Endothelial cell of umbilical vein (primary cell): Measurements from ENCODE around the gene HES6.

Experiments used
- EZH2 ChIP-seq: IDR thresholded peaks from 2 replicates; pipeline ENCODE4 v1.6.1; 2012; ENCODE audit warnings: borderline replicate concordance, low read depth, mild to moderate bottlenecking, moderate library complexity, low read length, inconsistent platforms; ENCODE audit not compliant: severe bottlenecking
- FOS ChIP-seq: IDR thresholded peaks from 2 replicates; pipeline ENCODE4 v1.6.1; 2011; ENCODE audit warnings: mild to moderate bottlenecking, low read length, moderate library complexity, borderline replicate concordance; ENCODE audit not compliant: insufficient read depth
- GATA2 ChIP-seq: IDR thresholded peaks from 2 replicates; pipeline ENCODE4 v1.7.0; 2011; ENCODE audit warnings: low read depth, mild to moderate bottlenecking, moderate library complexity, mixed read lengths, low read length; ENCODE audit not compliant: insufficient read length, insufficient read depth
- JUN ChIP-seq: IDR thresholded peaks from 2 replicates; pipeline ENCODE4 v1.6.1; 2011; ENCODE audit warnings: borderline replicate concordance, low read depth; ENCODE audit not compliant: insufficient read length, insufficient read depth
- POLR2A ChIP-seq: IDR thresholded peaks from 2 replicates; pipeline ENCODE4 v1.6.1; 2012; ENCODE audit warnings: low read depth, mild to moderate bottlenecking, control low read depth, low read length
- POLR2AphosphoS5 ChIP-seq: IDR thresholded peaks from 2 replicates; pipeline ENCODE4 v1.6.1; 2012; ENCODE audit warnings: low read depth, mild to moderate bottlenecking, control low read depth, low read length, moderate library complexity; ENCODE audit not compliant: insufficient read depth
- TF ChIP-seq, protein P1 (sequence below), 2 donors: IDR thresholded peaks; 1 replicate in 1 of 2; 2 replicates in 1 of 2; pipeline ENCODE4 v1.5.1; 2011; ENCODE audit warnings: low read length in 2 of 2, mild to moderate bottlenecking in 2 of 2, moderate library complexity in 2 of 2, control low read depth in 1 of 2, inconsistent platforms in 1 of 2, low read depth in 1 of 2; ENCODE audit not compliant: insufficient read depth in 1 of 2; ENCODE audit errors: extremely low read depth in 1 of 2
- TF ChIP-seq, protein P2 (sequence below): IDR thresholded peaks from 2 replicates; pipeline ENCODE4 v1.6.1; 2011; ENCODE audit not compliant: insufficient read depth, insufficient read length

DNA sequence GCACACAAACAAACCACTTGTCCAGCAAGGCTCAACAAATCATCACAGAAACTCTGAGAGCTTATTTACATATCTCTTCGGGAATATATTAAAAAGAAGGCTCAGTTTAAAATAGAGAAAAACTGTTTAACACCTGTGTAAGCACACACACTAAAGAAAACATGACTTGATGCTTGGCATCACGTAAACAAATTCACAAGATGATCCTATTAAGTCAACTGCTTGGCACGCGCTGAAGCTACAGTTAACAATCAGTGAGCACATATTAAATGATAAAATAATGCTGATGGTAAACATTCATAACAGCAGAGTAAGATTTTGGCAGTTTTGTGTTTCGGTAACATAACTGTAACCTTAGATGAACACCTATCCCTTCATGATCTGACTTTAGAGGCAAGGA lies 4.3 kb upstream of the HES6 start:
- TF ChIP-seq, protein P1, sequence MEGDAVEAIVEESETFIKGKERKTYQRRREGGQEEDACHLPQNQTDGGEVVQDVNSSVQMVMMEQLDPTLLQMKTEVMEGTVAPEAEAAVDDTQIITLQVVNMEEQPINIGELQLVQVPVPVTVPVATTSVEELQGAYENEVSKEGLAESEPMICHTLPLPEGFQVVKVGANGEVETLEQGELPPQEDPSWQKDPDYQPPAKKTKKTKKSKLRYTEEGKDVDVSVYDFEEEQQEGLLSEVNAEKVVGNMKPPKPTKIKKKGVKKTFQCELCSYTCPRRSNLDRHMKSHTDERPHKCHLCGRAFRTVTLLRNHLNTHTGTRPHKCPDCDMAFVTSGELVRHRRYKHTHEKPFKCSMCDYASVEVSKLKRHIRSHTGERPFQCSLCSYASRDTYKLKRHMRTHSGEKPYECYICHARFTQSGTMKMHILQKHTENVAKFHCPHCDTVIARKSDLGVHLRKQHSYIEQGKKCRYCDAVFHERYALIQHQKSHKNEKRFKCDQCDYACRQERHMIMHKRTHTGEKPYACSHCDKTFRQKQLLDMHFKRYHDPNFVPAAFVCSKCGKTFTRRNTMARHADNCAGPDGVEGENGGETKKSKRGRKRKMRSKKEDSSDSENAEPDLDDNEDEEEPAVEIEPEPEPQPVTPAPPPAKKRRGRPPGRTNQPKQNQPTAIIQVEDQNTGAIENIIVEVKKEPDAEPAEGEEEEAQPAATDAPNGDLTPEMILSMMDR (IDR thresholded peaks at IDR 0.05; ENCODE audit: extremely low read depth in 1 of 2, insufficient read depth in 1 of 2, low read depth in 1 of 2, low read length in 2 of 2), result no peak
- no peak for TF ChIP-seq POLR2A
- no peak for TF ChIP-seq POLR2AphosphoS5
- TF ChIP-seq, protein P2, sequence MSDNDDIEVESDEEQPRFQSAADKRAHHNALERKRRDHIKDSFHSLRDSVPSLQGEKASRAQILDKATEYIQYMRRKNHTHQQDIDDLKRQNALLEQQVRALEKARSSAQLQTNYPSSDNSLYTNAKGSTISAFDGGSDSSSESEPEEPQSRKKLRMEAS, result no peak
- TF ChIP-seq GATA2, result no peak
- TF ChIP-seq EZH2, result no peak
- TF ChIP-seq JUN, result no peak
- TF ChIP-seq FOS, result no peak
